NCI-H510A treated with DMSO at 0.1 percent for 48 hours (cell line): ENCODE measurements around the gene SART3.
"Not testable (repeated sequence)": the region's sequence is repeated elsewhere in the genome, so short reads cannot be mapped to it uniquely, and the experiment has no call there.

ENCODE experiments used
- DNase-seq: peaks from one replicate; lab custom pipeline; 2025; lab: John Stamatoyannopoulos, UW

Gene SART3

GRCh38 chr12:108596854-108597558 is 36.0 kb upstream of the SART3 start:
- DNase-seq: no peak

GRCh38 chr12:108595711-108596647 is 35.0 kb upstream of the SART3 start:
- DNase-seq: no peak

- DNase-seq: no peak
Measured at GRCh38 chr12:108594960-108595710, 34.2 kb upstream of the SART3 start.

- no peak for DNase-seq
Measured at GRCh38 chr12:108594323-108594903, 33.4 kb upstream of the SART3 start.

GRCh38 chr12:108592033-108592909 is 31.3 kb upstream of the SART3 start:
- DNase-seq: no peak

- no peak for DNase-seq
Measured at GRCh38 chr12:108591267-108591980, 30.5 kb upstream of the SART3 start.

GRCh38 chr12:108590463-108590862 is 29.5 kb upstream of the SART3 start:
- DNase-seq: not testable (repeated sequence)

- no peak for DNase-seq
Measured at GRCh38 chr12:108589840-108590229, 28.9 kb upstream of the SART3 start.

GRCh38 chr12:108589028-108589839 is 28.3 kb upstream of the SART3 start:
- DNase-seq: no peak

- no peak for DNase-seq
Measured at GRCh38 chr12:108587826-108588225, 26.9 kb upstream of the SART3 start.

- DNase-seq: no peak
Measured at GRCh38 chr12:108586306-108586705, 25.3 kb upstream of the SART3 start.

GRCh38 chr12:108585864-108586263 is 24.9 kb upstream of the SART3 start:
- no peak for DNase-seq

- DNase-seq: no peak
Measured at GRCh38 chr12:108584456-108585065, 23.6 kb upstream of the SART3 start.

- DNase-seq: no peak
Measured at GRCh38 chr12:108583991-108584390, 23.0 kb upstream of the SART3 start.

GRCh38 chr12:108582978-108583770 is 22.2 kb upstream of the SART3 start:
- no peak for DNase-seq

GRCh38 chr12:108582509-108582908 is 21.5 kb upstream of the SART3 start:
- no peak for DNase-seq

- no peak for DNase-seq
Measured at GRCh38 chr12:108581311-108582227, 20.6 kb upstream of the SART3 start.
